ENCODE data around the gene LIN9.
A peak's percentile ranks its signal among the peaks of the same experiment; 100 is the strongest.

The LIN9 gene

GRCh38 chr1:226314055-226314454 is 5.1 kb upstream of the LIN9 start:
- no peak for DNase-seq

DNA sequence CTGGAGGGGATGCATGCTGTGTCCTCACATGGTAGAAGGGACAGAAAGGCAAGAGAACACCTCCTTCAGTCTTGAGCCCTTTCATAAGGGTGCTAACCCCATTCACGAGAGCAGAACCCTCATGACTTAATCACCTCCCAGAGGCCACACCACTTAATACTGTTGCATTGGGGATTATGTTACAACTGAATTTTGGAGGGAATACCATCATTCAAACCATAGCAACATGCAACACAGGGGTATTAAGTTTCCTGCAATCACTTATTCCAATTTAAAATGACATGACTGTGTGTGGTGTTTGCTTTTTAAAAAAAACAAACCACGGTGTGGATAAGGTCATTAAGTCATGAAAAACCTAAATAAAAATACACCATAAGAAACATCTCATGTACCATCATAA is 3.1 kb upstream of the LIN9 start:
- peak in 1 of 2 experiments; percentile 15 for DNase-seq

GRCh38 chr1:226311376-226311775 is 2.4 kb upstream of the LIN9 start:
- DNase-seq = no peak

- DNase-seq = peak in 1 of 2 experiments; percentile 37
These were observed 1.8 kb upstream of the LIN9 start for GRCh38 chr1:226310637-226311195.

- DNase-seq = no peak
These were observed 1.2 kb upstream of the LIN9 start for GRCh38 chr1:226310245-226310540.

DNA sequence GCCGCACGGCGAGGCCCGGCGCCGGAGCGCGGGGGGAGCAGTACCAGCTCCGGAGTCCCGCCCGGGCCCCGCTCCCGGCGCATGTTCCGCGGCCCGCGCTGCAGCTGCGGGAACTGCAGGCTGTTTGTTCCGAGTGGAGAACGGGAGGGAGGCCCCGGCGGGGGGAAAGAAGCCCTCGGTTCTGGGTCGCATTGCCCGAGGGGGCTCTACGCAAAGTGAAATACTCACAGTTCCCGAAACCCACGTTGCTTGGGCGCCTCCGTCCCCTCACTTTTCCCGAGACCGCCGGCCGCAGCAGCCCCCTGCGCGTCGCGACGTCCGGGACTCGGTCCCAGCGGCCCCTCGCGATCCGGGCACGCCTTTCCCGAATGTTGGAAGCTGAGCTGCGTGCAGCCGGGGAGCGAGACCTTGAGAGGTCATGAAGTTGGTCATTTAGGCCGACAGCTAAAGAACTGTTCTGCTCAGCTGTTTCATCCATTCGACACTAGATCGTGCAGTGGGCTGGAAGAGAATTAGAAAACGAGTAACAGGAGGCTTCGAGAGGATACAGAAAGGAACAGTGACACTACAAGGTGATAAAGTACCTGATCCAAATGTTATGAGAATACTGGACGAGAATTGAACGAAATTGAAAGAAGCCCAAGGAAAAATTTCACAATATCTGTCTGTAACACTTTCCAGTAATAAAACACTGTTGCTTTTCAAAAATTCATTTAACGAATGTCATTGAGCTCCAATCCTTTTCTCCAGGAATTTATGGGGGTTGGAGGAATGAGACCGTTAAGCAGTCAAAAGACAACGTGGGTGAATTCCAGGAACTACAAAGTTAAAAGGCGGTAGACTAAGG is 657 bp upstream of the LIN9 start:
- DNase-seq = peak in 1 of 2 experiments; percentile 69

- peak; percentile 22 to 42 for DNase-seq
These were observed 720 bp downstream of the LIN9 start for GRCh38 chr1:226308166-226308722.

GRCh38 chr1:226306425-226306824 is 2.5 kb downstream of the LIN9 start:
- no peak for DNase-seq

GRCh38 chr1:226305184-226305583 is 3.8 kb downstream of the LIN9 start:
- DNase-seq = no peak

DNA sequence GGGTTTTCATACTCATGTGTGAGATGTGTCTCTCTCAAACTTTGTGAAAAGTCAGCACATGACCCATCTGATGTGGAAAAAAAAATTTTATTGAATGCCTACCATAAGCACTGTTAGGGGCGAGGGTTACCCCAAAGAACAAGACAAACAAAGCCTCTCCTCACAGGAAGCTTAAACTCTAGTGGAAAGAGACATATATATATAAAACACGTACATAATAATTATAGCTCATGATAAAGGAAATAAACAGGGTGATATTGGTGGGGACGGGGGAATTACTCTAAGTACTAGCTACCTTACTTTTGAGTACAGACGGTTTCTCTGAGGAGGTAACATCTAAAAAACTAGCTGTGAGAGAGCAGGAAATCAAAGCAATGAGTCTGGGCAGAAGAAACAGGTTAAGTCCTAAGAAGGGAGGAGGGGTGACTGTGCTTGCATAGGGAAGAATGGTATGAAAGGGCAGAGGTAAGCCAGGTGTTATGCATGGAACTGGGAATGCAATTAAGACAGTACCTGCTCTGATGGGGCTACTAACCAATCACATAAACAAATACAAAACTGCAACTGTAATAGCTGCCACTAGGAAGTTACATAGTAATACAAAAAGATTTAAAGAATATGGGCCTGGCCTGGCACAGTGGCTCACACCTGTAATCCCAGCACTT is 4.5 kb downstream of the LIN9 start:
- DNase-seq = no peak

DNA sequence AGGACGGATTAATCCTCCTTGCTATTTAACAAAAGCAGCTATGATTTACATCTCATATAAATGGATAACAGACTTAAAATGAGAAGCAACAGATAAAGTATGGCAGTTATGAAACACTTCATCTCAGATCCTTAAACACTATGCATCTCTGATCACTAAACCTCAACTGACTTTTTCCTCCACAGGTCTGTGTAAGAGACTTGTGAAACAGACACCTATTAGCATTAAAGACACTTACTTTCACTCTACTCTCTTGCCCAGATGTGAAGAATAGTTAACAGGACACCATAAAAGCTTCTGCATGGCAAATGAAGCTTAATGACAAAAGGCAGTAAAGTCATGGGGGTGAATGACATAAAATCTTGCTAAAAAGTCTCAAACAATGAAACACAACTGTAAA is 6.2 kb downstream of the LIN9 start:
- no peak for DNase-seq

- DNase-seq = no peak
These were observed 12.1 kb downstream of the LIN9 start for GRCh38 chr1:226296911-226297310.

DNA sequence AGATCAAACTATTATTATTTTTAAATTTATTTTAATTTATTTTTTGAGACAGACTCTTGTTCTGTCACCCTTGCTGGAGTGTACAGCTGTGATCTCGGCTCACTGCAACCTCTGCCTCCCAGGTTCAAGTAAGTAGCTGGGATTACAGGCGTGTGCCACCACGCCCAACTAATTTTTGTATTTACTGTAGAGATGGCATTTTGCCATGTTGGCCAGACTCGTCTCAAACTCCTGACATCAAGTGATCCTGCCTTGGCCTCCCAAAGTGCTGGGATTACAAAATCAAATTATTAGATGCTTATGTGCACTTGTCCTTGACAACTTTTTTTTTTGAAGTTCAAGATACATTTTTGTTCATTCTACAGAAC is 15.4 kb downstream of the LIN9 start:
- no peak for DNase-seq

GRCh38 chr1:226292874-226293552 is 16.0 kb downstream of the LIN9 start:
- no peak for DNase-seq

DNA sequence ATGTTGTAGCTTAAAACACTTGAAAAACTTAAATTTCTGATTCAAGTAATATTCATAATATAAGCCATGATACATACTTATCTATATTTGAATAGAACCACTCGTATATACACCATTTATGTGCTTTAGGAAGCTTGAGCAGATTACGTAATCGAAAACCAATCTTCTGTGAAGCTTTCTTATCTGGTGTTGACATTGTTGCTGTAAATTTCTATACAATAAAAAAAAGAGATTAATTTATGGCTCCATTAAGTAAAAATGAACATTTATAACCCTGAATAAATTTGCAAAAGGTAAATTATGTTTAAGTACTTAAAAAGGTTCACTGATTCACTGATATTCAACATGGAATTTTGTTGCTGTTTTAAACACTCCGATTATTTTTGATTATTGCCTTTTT is 21.4 kb downstream of the LIN9 start:
- no peak for DNase-seq

DNA sequence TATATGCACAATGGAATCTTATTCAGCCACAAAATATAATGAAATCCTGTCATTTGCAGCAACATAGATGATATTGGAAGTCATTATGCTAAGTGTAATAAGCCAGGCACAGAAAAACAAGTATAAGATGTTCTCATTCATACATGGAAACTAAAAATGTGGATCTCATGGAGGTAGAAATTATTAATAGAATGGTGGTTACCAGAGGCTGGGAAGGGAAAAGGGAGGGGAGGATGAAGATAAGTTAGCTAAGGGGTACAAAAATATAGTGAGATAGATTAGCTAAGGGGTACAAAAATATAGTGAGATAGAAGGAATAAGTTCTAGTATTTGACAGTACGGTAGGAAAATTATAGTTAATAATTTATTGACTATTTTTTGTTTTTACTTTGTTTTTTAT is 27.9 kb downstream of the LIN9 start:
- no peak for DNase-seq

DNA sequence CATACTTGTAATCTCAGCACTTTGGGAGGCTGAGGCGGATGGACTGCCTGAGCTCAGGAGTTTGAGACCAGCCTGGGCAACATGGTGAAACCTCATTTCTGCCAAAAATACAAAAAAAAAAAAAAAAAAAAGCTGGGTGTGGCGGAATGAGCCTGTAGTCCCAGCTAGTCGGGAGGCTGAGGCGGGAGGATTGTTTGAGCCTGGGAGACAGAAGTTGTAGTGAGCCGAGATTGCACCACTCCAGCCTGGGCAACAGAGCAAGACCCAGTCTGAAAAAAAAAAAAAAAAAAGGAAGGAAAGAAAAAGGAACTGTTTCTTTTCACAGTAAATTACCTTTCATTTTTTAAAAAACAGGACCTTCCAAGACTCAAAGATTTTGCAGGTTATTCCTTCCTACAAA is 29.5 kb downstream of the LIN9 start:
- DNase-seq = no peak

DNA sequence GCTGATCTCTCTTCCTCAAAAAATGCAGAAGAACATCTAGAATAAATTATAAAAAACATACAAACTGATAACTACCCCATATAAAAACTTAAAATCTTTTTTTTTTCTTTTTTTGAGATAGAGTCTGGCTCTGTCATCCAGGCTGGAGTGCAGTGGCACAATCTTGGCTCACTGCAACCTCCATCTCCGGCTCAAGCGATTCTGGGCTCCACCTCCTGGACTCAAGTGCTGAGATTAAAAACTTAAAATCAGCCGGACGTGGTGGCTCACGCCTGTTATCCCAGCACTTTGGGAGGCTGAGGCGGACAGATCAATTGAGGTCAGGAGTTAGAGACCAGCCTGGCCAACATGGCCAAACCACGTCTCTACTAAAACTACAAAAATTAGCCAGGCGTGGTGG is 31.1 kb downstream of the LIN9 start:
- no peak for DNase-seq

DNA sequence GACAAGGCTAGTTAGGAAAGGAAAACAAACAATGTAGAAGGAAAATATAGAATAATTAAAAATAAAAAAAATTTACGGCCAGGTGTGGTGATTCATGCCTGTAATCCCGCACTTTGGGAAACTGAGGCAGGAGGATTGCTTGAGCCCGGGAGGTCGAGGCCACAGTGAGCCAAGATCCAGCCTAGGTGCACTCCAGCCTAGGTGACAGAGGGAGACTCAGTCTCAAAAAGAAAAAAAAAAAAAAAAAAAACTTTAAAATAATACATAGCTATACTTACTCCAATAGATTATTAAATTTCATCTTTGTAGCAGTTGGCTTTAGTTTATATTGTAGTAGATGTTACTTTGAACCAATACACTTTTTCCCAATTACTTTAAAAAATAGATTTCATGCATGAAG is 32.0 kb downstream of the LIN9 start:
- DNase-seq = no peak

- no peak for DNase-seq
These were observed 32.8 kb downstream of the LIN9 start for GRCh38 chr1:226276077-226276682.

GRCh38 chr1:226274138-226274537 is 34.8 kb downstream of the LIN9 start:
- no peak for DNase-seq

- peak in 1 of 2 experiments; percentile 59 for DNase-seq
These were observed 36.6 kb downstream of the LIN9 start for GRCh38 chr1:226272233-226272902.

Data from NCI-H524 (cell line).